Measurements from ENCODE around the gene LMBR1L.
A peak's percentile ranks its signal among the peaks of the same experiment; 100 is the strongest.
"Not testable (repeated sequence)": the region's sequence is repeated elsewhere in the genome, so short reads cannot be mapped to it uniquely, and the experiment has no call there.

The LMBR1L gene

GRCh38 chr12:49079793-49080192, 30.9 kb downstream of the LMBR1L start:
- no peak for DNase-seq

- DNase-seq, result no peak
Measured at GRCh38 chr12:49070971-49071370, 39.7 kb downstream of the LMBR1L start.

DNA sequence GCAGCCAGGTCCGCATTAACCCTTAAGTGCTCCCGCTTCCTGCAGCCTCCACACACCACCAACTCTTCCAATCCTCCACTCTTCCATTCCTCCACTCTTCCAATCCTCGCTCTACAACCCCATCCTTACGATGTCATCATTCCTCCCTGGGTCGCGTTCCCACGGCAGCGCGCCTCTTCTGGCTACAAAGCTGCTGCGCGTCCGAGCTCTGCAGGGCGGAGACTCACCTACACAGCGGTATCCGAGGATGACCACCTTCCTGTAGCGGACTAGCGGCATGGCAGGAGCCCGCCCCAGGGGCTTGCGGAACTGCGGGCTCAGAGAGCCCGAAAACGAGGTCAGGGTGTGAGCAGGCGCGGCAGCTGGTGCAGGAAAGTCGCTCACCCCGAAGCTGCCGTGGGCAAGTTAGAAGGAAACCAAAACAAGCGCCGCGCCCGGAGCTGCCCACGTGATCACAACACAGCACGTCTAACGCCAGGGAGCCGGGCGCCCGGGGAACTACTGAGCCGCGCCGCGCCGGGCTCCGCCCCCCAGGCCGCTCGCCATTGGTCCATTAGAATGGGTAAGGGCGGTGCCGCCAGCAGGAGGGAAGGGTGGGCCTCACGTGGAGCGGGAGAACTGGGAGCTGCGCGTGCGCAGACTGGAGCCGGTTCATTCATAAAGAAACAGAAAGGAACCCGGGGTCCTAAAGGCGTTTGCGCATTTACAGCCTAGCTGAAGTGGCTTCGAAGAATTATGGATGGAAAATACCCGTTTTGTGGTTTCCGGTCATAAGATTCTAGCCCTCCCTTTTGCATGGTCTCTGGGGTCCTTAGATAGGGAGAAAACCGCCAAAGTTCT, 40.9 kb downstream of the LMBR1L start, which contains the start of gene RHEBL1:
TSS of gene RHEBL1 (minus strand) at position 473 of the 840 bp plus-strand sequence. CDS start at position 279, 194 bp downstream.
- peak; percentile 92 to 98 for DNase-seq

GRCh38 chr12:49068879-49069506, 41.7 kb downstream of the LMBR1L start:
- peak in 1 of 2 experiments; percentile 49 for DNase-seq

GRCh38 chr12:49066120-49066519, 44.5 kb downstream of the LMBR1L start:
- no peak for DNase-seq

DNA sequence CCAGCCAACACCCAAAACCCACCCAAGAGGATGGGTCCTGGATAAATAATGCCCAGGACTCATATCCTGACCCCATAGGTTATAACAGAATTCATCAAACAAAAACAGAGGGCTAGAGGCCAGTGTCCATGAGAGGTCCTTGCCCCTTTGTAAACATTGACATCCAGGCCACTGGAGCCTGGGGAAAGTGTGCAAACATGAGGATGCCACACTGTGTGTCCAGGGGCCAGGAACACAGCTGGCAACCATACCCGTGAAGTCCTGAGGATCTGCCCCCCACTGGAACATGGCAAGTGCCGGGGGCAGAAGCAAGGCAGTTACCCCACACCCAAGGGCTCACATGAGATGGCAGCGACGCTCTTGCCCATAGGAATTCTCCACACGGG, 45.9 kb downstream of the LMBR1L start:
- DNase-seq, result no peak

DNA sequence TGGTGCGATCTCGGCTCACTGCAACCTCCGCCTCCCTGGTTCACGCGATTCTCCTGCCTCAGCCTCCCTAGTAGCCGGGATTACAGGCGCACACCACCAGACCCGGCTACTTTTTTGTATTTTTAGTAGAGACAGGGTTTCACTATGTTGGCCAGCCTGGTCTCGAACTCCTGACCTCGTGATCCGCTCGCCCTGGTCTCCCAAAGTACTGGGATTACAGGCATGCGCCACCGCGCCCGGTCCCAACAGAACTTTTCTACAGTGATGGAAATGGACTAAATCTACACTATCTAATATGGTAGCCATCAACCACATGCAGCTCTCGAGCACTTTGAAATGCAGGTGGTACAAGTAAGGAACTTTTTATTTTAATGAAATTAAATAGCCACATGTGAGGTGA, 48.7 kb downstream of the LMBR1L start:
- not testable (repeated sequence) for DNase-seq

DNA sequence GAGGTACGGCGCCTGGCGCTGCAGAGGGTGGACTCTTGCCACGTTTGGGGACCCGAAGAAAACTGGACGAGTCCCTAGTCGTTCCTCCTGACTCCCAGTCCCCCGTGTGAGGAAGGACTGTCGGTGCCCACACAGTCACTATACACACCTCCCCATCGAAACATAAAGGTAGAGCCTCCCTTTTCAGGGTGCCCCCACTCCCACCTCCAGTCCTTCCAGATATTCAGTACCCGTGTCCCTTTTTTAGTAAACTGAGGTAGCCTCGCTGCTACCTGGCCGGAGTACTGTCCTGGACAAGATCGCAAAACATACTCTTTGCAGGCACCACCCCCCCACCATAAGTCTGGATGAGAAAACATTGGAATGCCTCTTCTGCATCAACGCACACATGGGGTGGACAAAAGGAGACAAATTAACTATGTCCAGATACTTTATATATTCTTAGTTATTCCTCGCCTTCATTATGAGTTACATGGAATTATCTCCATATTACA, 49.4 kb downstream of the LMBR1L start:
- DNase-seq, result no peak

- DNase-seq, result peak; percentile 73 to 96
Measured at GRCh38 chr12:49060237-49061156, 50.1 kb downstream of the LMBR1L start, which contains the start of gene KMT2D. Gene KMT2D, minus strand, starts transcription at chr12:49060794. Its CDS starts 5,470 bp downstream, at chr12:49055324.

DNA sequence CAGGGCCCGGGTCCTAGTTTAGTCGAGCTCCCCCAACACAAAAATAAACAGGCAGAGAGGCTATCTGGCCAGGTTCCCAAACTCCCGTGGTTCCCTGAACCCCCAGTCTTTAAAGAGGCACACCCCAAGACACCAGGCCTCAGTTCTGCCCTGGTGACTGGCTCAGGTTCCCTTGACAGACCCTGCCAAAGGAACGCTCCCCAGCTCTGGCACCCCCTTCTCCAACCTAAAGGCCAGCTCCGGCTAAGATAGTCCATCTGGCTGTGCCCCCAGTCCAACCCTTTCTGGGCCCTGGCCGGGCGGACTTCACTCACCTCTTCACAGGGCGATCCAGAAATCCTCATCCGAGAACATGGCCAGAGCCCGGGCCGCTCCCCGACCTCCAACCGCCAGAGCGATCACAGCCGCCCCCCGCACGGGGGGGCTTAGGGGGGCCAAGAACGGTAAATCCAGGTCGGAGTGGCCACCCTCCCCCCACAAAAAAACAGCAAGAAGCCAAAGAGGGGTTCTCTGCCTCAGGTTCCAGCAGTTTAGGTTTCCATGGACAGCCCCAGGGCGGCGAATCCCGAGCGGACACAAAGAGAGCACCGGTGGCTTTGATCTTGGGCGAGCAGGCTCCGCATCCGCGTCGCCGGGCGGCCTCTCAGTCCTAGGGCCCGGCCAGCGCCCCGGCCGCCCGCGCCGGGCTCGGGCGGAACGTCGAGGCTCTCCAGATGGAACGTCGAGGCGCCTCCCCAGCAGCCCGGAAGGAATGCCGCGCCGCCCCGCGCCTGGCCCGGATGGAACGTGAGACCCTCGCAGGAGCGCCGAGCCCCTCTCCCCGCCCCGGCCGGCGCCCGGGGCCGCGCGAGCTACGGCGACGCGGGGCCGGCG, 51.1 kb downstream of the LMBR1L start:
- peak in 1 of 2 experiments; percentile 57 for DNase-seq

DNA sequence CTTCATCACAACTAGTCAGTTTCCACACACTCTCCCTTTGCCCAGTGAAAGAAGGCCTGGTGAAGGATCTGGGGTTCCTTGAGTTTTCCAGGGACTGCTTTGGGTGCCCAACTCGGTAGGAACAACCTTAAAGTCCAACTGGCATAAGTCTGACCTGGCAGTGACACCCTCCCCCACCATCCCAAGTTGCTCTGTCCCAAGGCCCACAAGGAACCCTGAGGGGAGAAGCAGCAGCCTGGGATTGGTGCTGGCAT, 51.7 kb downstream of the LMBR1L start:
- DNase-seq, result no peak

- no peak for DNase-seq
Measured at GRCh38 chr12:49058366-49059044, 52.1 kb downstream of the LMBR1L start.

DNA sequence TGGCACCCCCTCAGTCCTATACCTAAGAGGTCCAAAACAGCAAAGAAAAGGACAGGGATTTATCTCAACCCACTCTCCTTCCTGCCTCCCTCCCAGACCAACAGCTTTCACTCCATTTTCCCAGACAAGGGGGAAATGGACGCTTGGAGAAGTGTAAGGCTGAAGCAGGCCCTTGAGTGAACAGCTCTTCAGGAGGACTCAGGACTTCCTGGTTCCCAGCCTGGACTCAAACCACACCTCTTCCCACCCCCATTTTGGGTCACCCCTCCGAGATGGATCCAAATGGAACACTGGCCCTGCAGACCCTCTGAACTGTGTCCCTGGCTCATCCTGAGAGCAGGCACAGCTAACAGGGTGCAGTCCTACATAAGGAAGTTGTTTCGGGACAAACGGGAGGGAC, 52.8 kb downstream of the LMBR1L start:
- DNase-seq, result no peak

DNA sequence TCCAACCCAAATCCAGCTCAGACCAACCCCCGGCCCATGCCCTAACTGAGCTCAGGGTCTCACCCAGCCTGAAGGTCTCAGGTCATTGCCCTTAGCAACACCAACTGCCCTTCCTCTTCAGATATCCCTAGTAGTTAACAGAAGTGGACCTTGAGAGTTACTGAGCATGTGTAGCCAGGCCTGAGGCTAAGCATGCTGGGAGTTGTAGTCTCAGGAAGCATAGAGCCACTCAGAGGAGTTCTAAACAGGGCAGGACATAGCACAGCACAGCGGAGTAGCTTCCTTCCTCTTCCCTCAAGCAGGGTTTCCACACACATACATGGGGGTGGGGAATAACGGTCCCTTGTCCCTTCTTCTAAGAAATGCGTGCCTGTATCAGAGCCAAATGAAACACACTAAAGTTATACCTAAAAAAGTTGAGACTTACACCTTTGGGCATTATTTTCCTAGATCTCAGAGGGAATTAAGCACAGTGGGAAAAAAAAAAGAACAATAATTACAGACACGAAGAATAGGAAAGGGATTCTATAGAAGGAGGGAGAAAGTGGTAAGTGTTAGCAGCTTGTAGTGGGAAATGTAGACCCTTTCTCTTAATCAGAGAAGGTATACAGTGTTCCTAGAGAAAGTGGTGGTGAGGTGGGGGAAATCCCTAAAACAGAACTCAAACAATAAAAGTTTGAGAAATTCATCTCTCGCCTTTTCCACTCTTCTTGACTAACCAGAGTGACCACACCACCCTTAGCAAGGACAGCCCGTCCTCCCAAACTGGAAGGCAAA, 54.5 kb downstream of the LMBR1L start:
- peak; percentile 25 to 44 for DNase-seq

GRCh38 chr12:49055092-49055491, 55.6 kb downstream of the LMBR1L start:
- no peak for DNase-seq

- no peak for DNase-seq
Measured at GRCh38 chr12:49054524-49054923, 56.1 kb downstream of the LMBR1L start.

DNA sequence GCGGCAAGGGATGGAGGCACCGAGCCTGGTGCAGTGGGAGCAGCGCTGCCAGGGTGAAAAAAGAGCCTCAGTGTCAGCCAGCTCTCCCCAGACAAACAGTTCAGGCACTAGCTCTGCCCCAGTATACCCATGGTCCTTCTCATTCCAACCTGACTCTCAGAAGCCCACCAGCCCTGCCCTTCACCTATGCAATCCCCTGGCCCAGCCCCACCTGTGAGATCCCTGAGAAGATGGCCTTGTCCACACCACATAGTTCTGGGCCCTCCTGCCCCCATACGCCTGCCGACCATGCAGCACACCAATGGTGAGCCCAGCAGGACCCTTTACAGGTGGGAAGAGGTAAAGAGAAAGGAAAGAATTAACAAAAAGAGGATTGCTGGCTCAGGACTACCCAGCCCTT, 56.6 kb downstream of the LMBR1L start:
- no peak for DNase-seq

GRCh38 chr12:49052451-49053208, 58.0 kb downstream of the LMBR1L start:
- no peak for DNase-seq

DNA sequence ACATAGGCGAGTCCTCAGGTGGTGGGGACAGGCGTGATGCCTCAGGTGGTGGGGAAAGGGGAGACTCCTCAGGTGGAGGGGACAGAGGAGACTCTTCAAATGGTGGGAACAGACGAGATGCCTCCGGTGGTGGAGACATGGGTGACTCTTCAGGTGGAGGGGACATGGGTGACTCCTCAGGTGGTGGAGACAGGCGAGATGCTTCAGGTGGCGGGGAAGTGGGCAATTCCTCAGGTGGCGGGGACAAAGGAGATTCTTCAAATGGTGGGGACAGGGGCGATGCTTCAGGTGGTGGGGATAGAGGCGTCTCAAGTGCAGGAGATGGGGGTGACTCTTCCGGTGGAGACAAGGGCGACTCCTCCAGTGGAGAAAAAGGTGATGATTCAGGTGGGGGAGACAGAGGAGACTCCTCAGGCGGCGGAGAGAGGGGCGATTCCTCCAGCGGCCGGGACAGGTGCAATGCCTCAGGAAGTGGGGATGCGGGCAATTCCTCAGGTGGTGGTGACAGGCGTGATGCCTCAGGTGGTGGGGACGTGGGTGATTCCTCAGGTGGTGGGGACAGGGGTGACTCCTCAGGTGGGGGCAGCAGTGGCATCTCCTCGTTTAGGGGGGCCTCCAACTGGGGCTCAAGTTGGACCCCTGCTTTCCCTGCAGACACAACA, 58.7 kb downstream of the LMBR1L start:
- DNase-seq, result no peak
